ENCODE results near the gene ABHD12B. TPM values are rescaled to one million over a fixed set of nuclear protein-coding genes. Genes with fewer than 3 reads are reported as not detected.

ABHD12B gene, protein sequence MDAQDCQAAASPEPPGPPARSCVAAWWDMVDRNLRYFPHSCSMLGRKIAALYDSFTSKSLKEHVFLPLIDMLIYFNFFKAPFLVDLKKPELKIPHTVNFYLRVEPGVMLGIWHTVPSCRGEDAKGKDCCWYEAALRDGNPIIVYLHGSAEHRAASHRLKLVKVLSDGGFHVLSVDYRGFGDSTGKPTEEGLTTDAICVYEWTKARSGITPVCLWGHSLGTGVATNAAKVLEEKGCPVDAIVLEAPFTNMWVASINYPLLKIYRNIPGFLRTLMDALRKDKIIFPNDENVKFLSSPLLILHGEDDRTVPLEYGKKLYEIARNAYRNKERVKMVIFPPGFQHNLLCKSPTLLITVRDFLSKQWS
- polyA plus RNA-seq (2011; rRNA removed) = not detected in 2 replicates
- polyA minus RNA-seq (2011; rRNA and poly(A)+ RNA removed) = not detected in 2 replicates

GRCh38 chr14:50871914-50872732, at the start of gene ABHD12B:
TSS of gene ABHD12B (plus strand) at chr14:50872053. CDS start at chr14:50872175, 122 bp downstream.
- POLR2A ChIA-PET = no interaction called here
- H3K27me3 ChIP-seq (ENCODE audit: control insufficient read depth, insufficient read depth, low read length) = peaks cover 24% of the 10 kb centered on the region
- H3K4me3 ChIP-seq (ENCODE audit: low read depth, low read length) = no peak within 1 kb of the TSS; the same call in 1 of the 2 replicates
- H3K36me3 ChIP-seq (ENCODE audit: control insufficient read depth, insufficient read depth, low read length) = no peaks in the 10 kb centered on the region
- no peak for TF ChIP-seq CTCF (IDR thresholded peaks at IDR 0.05; ENCODE audit: insufficient read depth, low read depth, low read length)
- DNase-seq (ENCODE audit: low read depth) = no peak
- CTCF ChIA-PET = interaction anchor here (1.2 to 1.3 kb wide), 2 partner anchors 11 to 12 kb away, joined by 3 to 5 read pairs; no protein-coding TSS in a partner anchor

DNA sequence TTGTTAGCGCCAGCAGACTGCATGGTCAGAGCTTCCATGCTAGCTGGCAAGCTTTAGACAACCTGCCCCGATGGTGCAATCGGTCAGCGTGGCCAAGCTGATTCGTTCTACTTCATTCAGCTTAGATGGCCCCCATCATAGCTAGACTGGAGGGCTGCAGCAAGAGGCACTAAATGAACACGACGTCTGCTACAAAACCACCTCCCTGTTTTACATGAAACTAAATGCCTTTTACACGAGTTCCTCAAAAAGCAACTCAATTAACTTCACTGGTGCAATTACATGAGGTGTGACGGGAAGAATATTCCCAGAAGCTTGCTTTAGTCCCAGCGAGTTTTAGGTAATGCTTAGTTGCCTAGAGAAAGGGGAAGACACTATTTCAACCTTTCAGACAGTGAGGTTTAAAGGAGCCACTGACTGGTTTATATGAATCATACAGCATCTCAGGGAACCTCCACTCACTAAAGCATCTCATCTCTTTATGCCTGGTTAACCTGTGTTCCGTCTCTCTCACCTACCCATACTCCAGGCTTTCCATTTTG, 49.3 kb upstream of the ABHD12B start:
- POLR2A ChIA-PET = no interaction called here
- H3K4me3 ChIP-seq (ENCODE audit: low read depth, low read length) = no peak overlapping the region
- CTCF ChIA-PET = no interaction called here
- H3K27me3 ChIP-seq (ENCODE audit: control insufficient read depth, insufficient read depth, low read length) = no peaks in the 10 kb centered on the region
- TF ChIP-seq CTCF (IDR thresholded peaks at IDR 0.05; ENCODE audit: insufficient read depth, low read depth, low read length) = no peak
- H3K36me3 ChIP-seq (ENCODE audit: control insufficient read depth, insufficient read depth, low read length) = no peaks in the 10 kb centered on the region
- no peak for DNase-seq (ENCODE audit: low read depth)

GRCh38 chr14:50823051-50823761, 48.6 kb upstream of the ABHD12B start:
- no peak for DNase-seq (ENCODE audit: low read depth)
- ChIA-PET POLR2A (no interaction called here), CTCF (interaction anchor here (0.8 kb wide), 1 partner anchor 284 kb away, joined by 3 read pairs; no protein-coding TSS in a partner anchor)
- no peaks in the 10 kb centered on the region for H3K27me3 ChIP-seq (ENCODE audit: control insufficient read depth, insufficient read depth, low read length)
- no peaks in the 10 kb centered on the region for H3K36me3 ChIP-seq (ENCODE audit: control insufficient read depth, insufficient read depth, low read length)
- no peak for TF ChIP-seq CTCF (IDR thresholded peaks at IDR 0.05; ENCODE audit: insufficient read depth, low read depth, low read length)
- H3K4me3 ChIP-seq (ENCODE audit: low read depth, low read length) = no peak overlapping the region

DNA sequence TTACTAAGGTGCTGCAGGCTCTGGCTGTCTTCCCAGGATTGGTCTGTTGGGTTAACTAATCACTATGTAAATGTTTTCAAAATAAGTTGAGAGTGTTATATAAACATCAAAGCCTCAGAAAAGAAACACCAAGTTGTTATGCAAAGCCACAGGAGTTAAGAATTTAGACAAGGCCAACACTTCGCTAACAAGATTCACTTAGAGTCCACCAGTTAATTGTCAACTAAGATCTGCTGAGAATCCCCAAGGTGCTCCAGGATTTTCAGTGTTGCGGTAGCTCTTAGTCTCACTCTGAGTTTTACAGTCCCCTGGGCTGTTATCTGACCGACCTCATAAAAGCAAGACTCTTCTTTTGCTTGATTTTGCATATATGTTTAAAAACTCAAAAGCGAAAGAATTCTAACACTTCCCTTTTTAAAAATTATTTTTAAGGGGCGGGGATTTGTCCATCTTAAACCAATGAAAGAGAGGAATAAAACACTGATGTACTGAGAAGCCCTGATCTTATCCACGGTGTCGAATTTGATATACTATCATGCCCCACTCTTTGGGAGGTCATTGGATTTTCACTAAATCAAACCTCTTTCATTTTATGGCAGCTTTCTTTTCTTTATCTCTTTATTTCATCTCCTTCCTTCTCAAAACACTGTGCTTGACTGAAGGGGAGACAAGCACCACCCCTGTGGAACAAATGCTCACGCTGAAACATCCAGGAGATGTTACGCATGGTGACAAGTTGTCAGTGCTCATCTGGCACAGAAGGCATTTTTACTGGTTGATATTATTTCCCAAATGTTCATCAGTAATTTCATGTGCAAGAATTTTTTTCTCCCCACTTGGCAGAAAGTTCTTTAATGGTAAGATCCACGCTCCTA, 47.9 kb upstream of the ABHD12B start:
- no peak for TF ChIP-seq CTCF (IDR thresholded peaks at IDR 0.05; ENCODE audit: insufficient read depth, low read depth, low read length)
- no peaks in the 10 kb centered on the region for H3K27me3 ChIP-seq (ENCODE audit: control insufficient read depth, insufficient read depth, low read length)
- DNase-seq (ENCODE audit: low read depth) = no peak
- no peak overlapping the region for H3K4me3 ChIP-seq (ENCODE audit: low read depth, low read length)
- ChIA-PET POLR2A (no interaction called here), CTCF (interaction anchor here (0.8 kb wide), 1 partner anchor 285 kb away, joined by 3 read pairs; no protein-coding TSS in a partner anchor)
- no peaks in the 10 kb centered on the region for H3K36me3 ChIP-seq (ENCODE audit: control insufficient read depth, insufficient read depth, low read length)

Measured in BJ (cell line).